Neutrophil (primary cell): ENCODE results near the gene FSD2.

Experiments used
- H3K27ac ChIP-seq: fragments of 200-600 bp; sonication (generic); 2 replicates; pipeline ENCODE4 v1.5.1; 2016; ENCODE audit warnings: mild to moderate bottlenecking, moderate library complexity
- H3K27me3 ChIP-seq: fragments of 200-600 bp; sonication (generic); 2 replicates; pipeline ENCODE4 v1.6.0; 2016; ENCODE audit warnings: mild to moderate bottlenecking
- H3K36me3 ChIP-seq: fragments of 200-600 bp; sonication (generic); 2 replicates; pipeline ENCODE4 v1.5.1; 2017
- H3K4me1 ChIP-seq, 2 experiments: fragments of 200-600 bp in 1 of 2; sonication (generic) in 1 of 2; 1 replicate in 1 of 2; 2 replicates in 1 of 2; pipeline versions ENCODE4 v1.5.1 to v1.6.1; 2013 to 2016; ENCODE audit warnings: low read depth in 1 of 2, low read length in 1 of 2, mild to moderate bottlenecking in 1 of 2, moderate library complexity in 1 of 2; ENCODE audit not compliant: control insufficient read depth in 1 of 2, insufficient read depth in 1 of 2
- H3K4me3 ChIP-seq, 2 experiments: fragments of 200-600 bp in 1 of 2; sonication (generic) in 1 of 2; 1 replicate in 1 of 2; 2 replicates in 1 of 2; pipeline ENCODE4 v1.5.1; 2013 to 2016; ENCODE audit warnings: low read depth in 1 of 2, low read length in 1 of 2, mild to moderate bottlenecking in 1 of 2, moderate library complexity in 1 of 2
- H3K9me3 ChIP-seq: fragments of 200-600 bp; sonication (generic); 2 replicates; pipeline ENCODE4 v1.5.1; 2016
- TF ChIP-seq, protein P1 (sequence below): fragments of 200-600 bp; sonication (generic); IDR thresholded peaks from 2 replicates; pipeline ENCODE4 v1.5.1; 2016; ENCODE audit warnings: antibody characterized with exemption

Gene FSD2

DNA sequence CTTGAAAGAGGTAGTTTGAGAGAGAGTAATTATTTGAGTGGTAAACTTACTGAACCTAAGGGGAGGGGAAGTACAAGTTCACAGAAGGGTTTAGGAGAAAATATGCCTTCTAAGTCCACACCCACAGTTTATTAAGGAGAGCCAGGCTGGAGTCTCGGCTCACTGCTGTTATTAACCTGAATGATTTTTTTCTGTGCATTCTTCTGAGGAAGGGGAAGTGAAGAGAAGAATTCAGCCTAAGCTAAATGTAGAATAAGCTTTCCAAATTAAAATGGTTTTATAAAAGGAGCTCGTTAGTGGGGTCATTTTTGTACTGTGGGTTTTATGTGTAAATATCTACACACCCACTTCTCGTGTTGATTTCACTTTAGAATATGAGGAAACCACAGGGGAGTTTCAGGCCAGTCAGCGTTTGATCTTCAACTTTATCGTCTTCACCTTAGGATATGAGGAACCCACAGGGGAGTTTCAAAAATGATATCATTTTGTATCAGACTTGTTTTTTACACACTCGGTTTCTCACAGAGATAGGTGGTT lies 5.1 kb upstream of the FSD2 start:
- Histone ChIP-seq H3K4me3 (peak overlapping the region; percentile 85 to 88), H3K4me1 (peaks cover 24 to 27% of the 10 kb centered on the region in 2 experiments), H3K27ac (peak overlapping the region; percentile 97), H3K27me3 (no peaks in the 10 kb centered on the region), H3K9me3 (no peaks in the 10 kb centered on the region), H3K36me3 (peaks cover 17% of the 10 kb centered on the region)
- TF ChIP-seq, protein P1, sequence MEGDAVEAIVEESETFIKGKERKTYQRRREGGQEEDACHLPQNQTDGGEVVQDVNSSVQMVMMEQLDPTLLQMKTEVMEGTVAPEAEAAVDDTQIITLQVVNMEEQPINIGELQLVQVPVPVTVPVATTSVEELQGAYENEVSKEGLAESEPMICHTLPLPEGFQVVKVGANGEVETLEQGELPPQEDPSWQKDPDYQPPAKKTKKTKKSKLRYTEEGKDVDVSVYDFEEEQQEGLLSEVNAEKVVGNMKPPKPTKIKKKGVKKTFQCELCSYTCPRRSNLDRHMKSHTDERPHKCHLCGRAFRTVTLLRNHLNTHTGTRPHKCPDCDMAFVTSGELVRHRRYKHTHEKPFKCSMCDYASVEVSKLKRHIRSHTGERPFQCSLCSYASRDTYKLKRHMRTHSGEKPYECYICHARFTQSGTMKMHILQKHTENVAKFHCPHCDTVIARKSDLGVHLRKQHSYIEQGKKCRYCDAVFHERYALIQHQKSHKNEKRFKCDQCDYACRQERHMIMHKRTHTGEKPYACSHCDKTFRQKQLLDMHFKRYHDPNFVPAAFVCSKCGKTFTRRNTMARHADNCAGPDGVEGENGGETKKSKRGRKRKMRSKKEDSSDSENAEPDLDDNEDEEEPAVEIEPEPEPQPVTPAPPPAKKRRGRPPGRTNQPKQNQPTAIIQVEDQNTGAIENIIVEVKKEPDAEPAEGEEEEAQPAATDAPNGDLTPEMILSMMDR, result no peak

- Histone ChIP-seq H3K4me3 (peak overlapping the region; percentile 85 to 88), H3K4me1 (peaks cover 24 to 27% of the 10 kb centered on the region in 2 experiments), H3K9me3 (no peaks in the 10 kb centered on the region), H3K27me3 (no peaks in the 10 kb centered on the region), H3K27ac (peak overlapping the region; percentile 97), H3K36me3 (peaks cover 11% of the 10 kb centered on the region)
- TF ChIP-seq, protein P1, result no peak
Observed at GRCh38 chr15:82810061-82810889, 4.4 kb upstream of the FSD2 start.

- Histone ChIP-seq H3K27ac (peak within 1 kb of the TSS; percentile 97), H3K9me3 (no peaks in the 10 kb centered on the region), H3K36me3 (peaks cover 8% of the 10 kb centered on the region), H3K4me3 (peak within 1 kb of the TSS; percentile 85 to 88), H3K27me3 (no peaks in the 10 kb centered on the region), H3K4me1 (peaks cover 24 to 27% of the 10 kb centered on the region in 2 experiments)
- TF ChIP-seq, protein P1, result no peak
Observed at GRCh38 chr15:82809308-82810060, 3.6 kb upstream of the FSD2 start, which contains the start of gene WHAMM. Gene WHAMM (plus strand): TSS chr15:82809628. CDS start chr15:82809727, 99 bp downstream.

GRCh38 chr15:82808634-82809041 lies 2.8 kb upstream of the FSD2 start:
- TF ChIP-seq, protein P1, result no peak
- H3K36me3 ChIP-seq, result peaks cover under 1% of the 10 kb centered on the region
- H3K4me1 ChIP-seq, result peaks cover 24 to 27% of the 10 kb centered on the region in 2 experiments
- no peaks in the 10 kb centered on the region for H3K27me3 ChIP-seq
- H3K4me3 ChIP-seq, result peak overlapping the region; percentile 85 to 88
- H3K27ac ChIP-seq, result peak overlapping the region; percentile 97
- H3K9me3 ChIP-seq, result no peaks in the 10 kb centered on the region

- no peaks in the 10 kb centered on the region for H3K36me3 ChIP-seq
- H3K27me3 ChIP-seq, result no peaks in the 10 kb centered on the region
- H3K4me1 ChIP-seq, result peaks cover 24 to 27% of the 10 kb centered on the region in 2 experiments
- no peak overlapping the region for H3K27ac ChIP-seq
- H3K9me3 ChIP-seq, result no peaks in the 10 kb centered on the region
- no peak overlapping the region for H3K4me3 ChIP-seq
- TF ChIP-seq, protein P1, result no peak
Observed at GRCh38 chr15:82807920-82808633, 2.2 kb upstream of the FSD2 start.
